ENCODE results near the gene DMRT3.

DMRT3 gene

GRCh38 chr9:935348-935965 lies 41.0 kb upstream of the DMRT3 start (continued):
- TF ChIP-seq ZNF792 (tag by site-specific recombination; IDR thresholded peaks at IDR 0.05), result no peak
- 0 out of 2 replicates have a peak, but pooled peaks have one; percentile 68 for TF ChIP-seq OVOL3 (tag by site-specific recombination; IDR thresholded peaks at IDR 0.05)
- no peak for TF ChIP-seq ZNF48 (tag by site-specific recombination; IDR thresholded peaks at IDR 0.05)
- 0 out of 2 replicates have a peak, but pooled peaks have one; percentile 10 for TF ChIP-seq ZSCAN30 (tag by site-specific recombination; IDR thresholded peaks at IDR 0.05)
- no peak for TF ChIP-seq ZNF26 (tag by site-specific recombination; IDR thresholded peaks at IDR 0.05)
- TF ChIP-seq ZNF843 (tag by site-specific recombination; IDR thresholded peaks at IDR 0.05), result peak; percentile 73
- TF ChIP-seq ZNF571 (tag by site-specific recombination; IDR thresholded peaks at IDR 0.05), result no peak
- TF ChIP-seq SETDB1 (IDR thresholded peaks at IDR 0.05; ENCODE audit: insufficient read length, low read length), result peak; percentile 7
- no peak for TF ChIP-seq ZSCAN16 (tag by site-specific recombination; IDR thresholded peaks at IDR 0.05)
- TF ChIP-seq PRDM4 (tag by site-specific recombination; IDR thresholded peaks at IDR 0.05), result peak; percentile 77
- TF ChIP-seq ZNF138 (tag by site-specific recombination; IDR thresholded peaks at IDR 0.05; ENCODE audit: borderline replicate concordance), result no peak
- TF ChIP-seq ZNF624 (tag by site-specific recombination; IDR thresholded peaks at IDR 0.05), result no peak
- no peak for TF ChIP-seq ZNF280D (tag by site-specific recombination; IDR thresholded peaks at IDR 0.05)
- TF ChIP-seq ZNF302 (tag by site-specific recombination; IDR thresholded peaks at IDR 0.05; ENCODE audit: low read depth), result no peak
- 0 out of 2 replicates have a peak, but pooled peaks have one; percentile 20 for TF ChIP-seq PRDM1 (tag by site-specific recombination; IDR thresholded peaks at IDR 0.05)
- no peak for TF ChIP-seq ZNF211 (tag by site-specific recombination; IDR thresholded peaks at IDR 0.05; ENCODE audit: low read depth)
- no peak for TF ChIP-seq ZNF404 (tag by site-specific recombination; IDR thresholded peaks at IDR 0.05)
- TF ChIP-seq ZNF580 (tag by site-specific recombination; IDR thresholded peaks at IDR 0.05), result no peak
- no peak for TF ChIP-seq ZNF140 (tag by site-specific recombination; IDR thresholded peaks at IDR 0.05)
- TF ChIP-seq ZNF112 (tag by site-specific recombination; IDR thresholded peaks at IDR 0.05), result no peak
- TF ChIP-seq ZNF521 (tag by site-specific recombination; IDR thresholded peaks at IDR 0.05), result no peak
- no peak for TF ChIP-seq ZNF174 (tag by site-specific recombination; IDR thresholded peaks at IDR 0.05)
- no peak for TF ChIP-seq ZBTB11 (tag by site-specific recombination; conservative IDR thresholded peaks at IDR 0.05; ENCODE audit: low read depth)
- TF ChIP-seq ZXDB (tag by site-specific recombination; IDR thresholded peaks at IDR 0.05), result peak; percentile 53; the same call in 1 of the 2 replicates
- TF ChIP-seq HOXD13 (CRISPR knock-in tag; IDR thresholded peaks at IDR 0.05; ENCODE audit: borderline replicate concordance), result no peak
- TF ChIP-seq ZNF654 (tag by site-specific recombination; IDR thresholded peaks at IDR 0.05; ENCODE audit: low read depth), result no peak
- no peak for TF ChIP-seq AEBP2 (tag by site-specific recombination; IDR thresholded peaks at IDR 0.05; ENCODE audit: borderline replicate concordance)
- no peak for TF ChIP-seq ZNF391 (tag by site-specific recombination; IDR thresholded peaks at IDR 0.05; ENCODE audit: borderline replicate concordance, low read depth)
- TF ChIP-seq HOXC10 (CRISPR knock-in tag; IDR thresholded peaks at IDR 0.05), result no peak
